Measurements from ENCODE around the gene WWTR1.

DNA sequence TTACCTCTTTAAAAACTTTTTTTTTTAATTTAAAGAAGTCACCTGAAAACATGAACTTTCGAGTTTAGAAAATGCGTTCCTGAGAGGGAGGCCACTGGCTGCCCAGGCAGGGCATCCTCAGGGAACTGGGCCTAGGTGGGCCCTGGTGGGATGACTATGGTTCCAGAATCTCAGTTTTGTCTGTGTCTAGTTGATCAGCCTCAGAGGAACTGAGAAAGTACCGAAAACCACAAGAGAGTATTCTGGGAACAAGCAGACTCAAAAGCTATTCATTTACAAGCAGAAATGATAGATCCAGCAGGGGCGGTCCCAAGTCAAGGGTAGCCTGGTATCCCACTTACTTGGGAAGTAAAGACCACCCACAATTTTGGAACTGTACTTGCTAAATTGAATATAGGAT, 10.5 kb downstream of the WWTR1 start:
- TF ChIP-seq, protein P1, sequence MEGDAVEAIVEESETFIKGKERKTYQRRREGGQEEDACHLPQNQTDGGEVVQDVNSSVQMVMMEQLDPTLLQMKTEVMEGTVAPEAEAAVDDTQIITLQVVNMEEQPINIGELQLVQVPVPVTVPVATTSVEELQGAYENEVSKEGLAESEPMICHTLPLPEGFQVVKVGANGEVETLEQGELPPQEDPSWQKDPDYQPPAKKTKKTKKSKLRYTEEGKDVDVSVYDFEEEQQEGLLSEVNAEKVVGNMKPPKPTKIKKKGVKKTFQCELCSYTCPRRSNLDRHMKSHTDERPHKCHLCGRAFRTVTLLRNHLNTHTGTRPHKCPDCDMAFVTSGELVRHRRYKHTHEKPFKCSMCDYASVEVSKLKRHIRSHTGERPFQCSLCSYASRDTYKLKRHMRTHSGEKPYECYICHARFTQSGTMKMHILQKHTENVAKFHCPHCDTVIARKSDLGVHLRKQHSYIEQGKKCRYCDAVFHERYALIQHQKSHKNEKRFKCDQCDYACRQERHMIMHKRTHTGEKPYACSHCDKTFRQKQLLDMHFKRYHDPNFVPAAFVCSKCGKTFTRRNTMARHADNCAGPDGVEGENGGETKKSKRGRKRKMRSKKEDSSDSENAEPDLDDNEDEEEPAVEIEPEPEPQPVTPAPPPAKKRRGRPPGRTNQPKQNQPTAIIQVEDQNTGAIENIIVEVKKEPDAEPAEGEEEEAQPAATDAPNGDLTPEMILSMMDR (IDR thresholded peaks at IDR 0.05; ENCODE audit: insufficient read depth, low read length) = no peak
- TF ChIP-seq POLR2AphosphoS5 (IDR thresholded peaks at IDR 0.05; ENCODE audit: low read depth) (no peak), GABPA (IDR thresholded peaks at IDR 0.05; ENCODE audit: low read depth) (no peak)
- TF ChIP-seq, protein P2, sequence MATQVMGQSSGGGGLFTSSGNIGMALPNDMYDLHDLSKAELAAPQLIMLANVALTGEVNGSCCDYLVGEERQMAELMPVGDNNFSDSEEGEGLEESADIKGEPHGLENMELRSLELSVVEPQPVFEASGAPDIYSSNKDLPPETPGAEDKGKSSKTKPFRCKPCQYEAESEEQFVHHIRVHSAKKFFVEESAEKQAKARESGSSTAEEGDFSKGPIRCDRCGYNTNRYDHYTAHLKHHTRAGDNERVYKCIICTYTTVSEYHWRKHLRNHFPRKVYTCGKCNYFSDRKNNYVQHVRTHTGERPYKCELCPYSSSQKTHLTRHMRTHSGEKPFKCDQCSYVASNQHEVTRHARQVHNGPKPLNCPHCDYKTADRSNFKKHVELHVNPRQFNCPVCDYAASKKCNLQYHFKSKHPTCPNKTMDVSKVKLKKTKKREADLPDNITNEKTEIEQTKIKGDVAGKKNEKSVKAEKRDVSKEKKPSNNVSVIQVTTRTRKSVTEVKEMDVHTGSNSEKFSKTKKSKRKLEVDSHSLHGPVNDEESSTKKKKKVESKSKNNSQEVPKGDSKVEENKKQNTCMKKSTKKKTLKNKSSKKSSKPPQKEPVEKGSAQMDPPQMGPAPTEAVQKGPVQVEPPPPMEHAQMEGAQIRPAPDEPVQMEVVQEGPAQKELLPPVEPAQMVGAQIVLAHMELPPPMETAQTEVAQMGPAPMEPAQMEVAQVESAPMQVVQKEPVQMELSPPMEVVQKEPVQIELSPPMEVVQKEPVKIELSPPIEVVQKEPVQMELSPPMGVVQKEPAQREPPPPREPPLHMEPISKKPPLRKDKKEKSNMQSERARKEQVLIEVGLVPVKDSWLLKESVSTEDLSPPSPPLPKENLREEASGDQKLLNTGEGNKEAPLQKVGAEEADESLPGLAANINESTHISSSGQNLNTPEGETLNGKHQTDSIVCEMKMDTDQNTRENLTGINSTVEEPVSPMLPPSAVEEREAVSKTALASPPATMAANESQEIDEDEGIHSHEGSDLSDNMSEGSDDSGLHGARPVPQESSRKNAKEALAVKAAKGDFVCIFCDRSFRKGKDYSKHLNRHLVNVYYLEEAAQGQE (IDR thresholded peaks at IDR 0.05; ENCODE audit: insufficient replicate concordance, low read depth) = no peak

Measured in HL-60 (cell line).